GM12878 (cell line): ENCODE results near the gene NCF4. TPM values are rescaled to one million over a fixed set of nuclear protein-coding genes. Genes with fewer than 3 reads are reported as not detected.

ENCODE experiments used
- ATAC-seq: fragments of 200-7000 bp; cut with Tn5 transposase; 3 replicates; pipeline ENCODE4 v1.9.1; 2020; ENCODE audit warnings: mild to moderate bottlenecking, moderate library complexity
- BruUV-seq: library from RNA; stranded (reverse); fragments of 400-500 nt; replicated peaks from 2 replicates; lab custom pipeline; 2021; lab: Mats Ljungman, UMichigan
- CTCF ChIA-PET: fragments of 300-600 bp; sonication (Branson Sonifier 250); formaldehyde crosslinking; extraction: SDS; loops from one replicate; lab custom pipeline; 2021; ENCODE audit warnings: inconsistent platforms; lab: Yijun Ruan, JAX
- POLR2A ChIA-PET: fragments of 350-600 bp; formaldehyde crosslinking; extraction: SDS; loops from one replicate; lab custom pipeline; 2021; ENCODE audit warnings: inconsistent platforms; lab: Charles Lee
- RAD21 ChIA-PET: fragments of 300-600 bp; sonication (Branson Sonifier 250); formaldehyde crosslinking; loops from one replicate; lab custom pipeline; 2023; ENCODE audit warnings: antibody characterized with exemption; ENCODE audit not compliant: unreplicated experiment; lab: Charles Lee
- SMC1A ChIA-PET: fragments of 300-600 bp; sonication (Branson Sonifier 250); formaldehyde crosslinking; loops from one replicate; lab custom pipeline; 2023; ENCODE audit not compliant: unreplicated experiment, uncharacterized antibody; lab: Charles Lee
- DNase-seq: peaks from one replicate; pipeline ENCODE4 v3.0.0-alpha.2; 2011; ENCODE audit warnings: low read depth, low spot score
- FAIRE-seq: peaks from 3 replicates; lab custom pipeline; 2011; peaks lifted over from hg19 to GRCh38; lab: Jason Lieb, UNC
- H2AFZ ChIP-seq: 2 replicates; pipeline ENCODE4 v1.6.0; 2011; ENCODE audit warnings: low read depth, low read length, control low read depth; ENCODE audit not compliant: control insufficient read depth
- H3K27ac ChIP-seq: 2 replicates; pipeline ENCODE4 v1.5.1; 2011; ENCODE audit warnings: control low read depth; ENCODE audit not compliant: control insufficient read depth, insufficient read depth
- H3K27me3 ChIP-seq, 2 experiments: replicated peaks in 1 of 2; 2 replicates each; pipeline versions ENCODE4 v1.6.0 to v1.6.1; 2011; ENCODE audit warnings: low read length in 1 of 2; ENCODE audit not compliant: control insufficient read depth in 2 of 2, insufficient read depth in 2 of 2
- H3K36me3 ChIP-seq, 2 experiments: 2 replicates each; pipeline ENCODE4 v1.5.1; 2011; ENCODE audit warnings: low read length in 1 of 2; ENCODE audit not compliant: control insufficient read depth in 2 of 2, insufficient read depth in 2 of 2
- H3K4me1 ChIP-seq: 2 replicates; pipeline ENCODE4 v1.6.1; 2011; ENCODE audit warnings: mild to moderate bottlenecking, low read length, moderate library complexity, mixed read lengths; ENCODE audit not compliant: control insufficient read depth, insufficient read depth
- H3K4me2 ChIP-seq: 2 replicates; pipeline ENCODE4 v1.6.0; 2011; ENCODE audit warnings: control low read depth; ENCODE audit not compliant: control insufficient read depth, insufficient read depth
- H3K4me3 ChIP-seq: fragments of 200-600 bp; sonication (generic); 2 replicates; pipeline ENCODE4 v1.5.1; 2016
- H3K79me2 ChIP-seq: 2 replicates; pipeline ENCODE4 v1.6.0; 2011; ENCODE audit warnings: low read length; ENCODE audit not compliant: control insufficient read depth, insufficient read depth
- H3K9ac ChIP-seq: 2 replicates; pipeline ENCODE4 v1.8.0; 2011; ENCODE audit warnings: low read length, control low read depth, mixed read lengths; ENCODE audit not compliant: control insufficient read depth, insufficient read depth
- H3K9me3 ChIP-seq: replicated peaks from 3 replicates; pipeline ENCODE4 v1.5.1; 2011; ENCODE audit warnings: mild to moderate bottlenecking, low read length; ENCODE audit not compliant: control insufficient read depth, insufficient read depth
- H4K20me1 ChIP-seq: 2 replicates; pipeline ENCODE4 v1.6.0; 2011; ENCODE audit not compliant: control insufficient read depth, insufficient read depth
- HDGF ChIP-seq: fragments of 450-650 bp; IDR thresholded peaks from 2 replicates; pipeline ENCODE4 v1.6.1; 2016; ENCODE audit warnings: antibody characterized with exemption
- MYC ChIP-seq: IDR thresholded peaks from 2 replicates; pipeline ENCODE4 v1.6.1; 2011; ENCODE audit warnings: mild to moderate bottlenecking, low read length, moderate library complexity, inconsistent platforms; ENCODE audit not compliant: insufficient read depth, insufficient replicate concordance, insufficient read length, severe bottlenecking
- WGBS: methylation state at CpG from one replicate; pipeline ENCODE4 v1.1.6; 2016; ENCODE audit warnings: low lambda C conversion rate; ENCODE audit not compliant: insufficient replicate concordance, insufficient coverage; ENCODE audit errors: missing lambda C conversion rate; 5-methylcytosine and 5-hydroxymethylcytosine counted together
- in situ Hi-C: fragments of 300-500 bp; cut with MboI; formaldehyde crosslinking; loops from 9 replicates; pipeline ENCODE4 v1.14.3; 2018; ENCODE audit warnings: mixed read lengths
- intact Hi-C: fragments of 100-400 bp; cut with micrococcal nuclease; formaldehyde crosslinking; loops from one replicate; pipeline ENCODE4 v1.14.2; 2022; ENCODE audit not compliant: unreplicated experiment
- polyA plus RNA-seq, 11 experiments: library from polyadenylated mRNA; depleted of rRNA in 4 of 11; unstranded in 6 of 11; stranded (reverse) in 5 of 11; fragments of >200 nt; fragmentation: Nextera tagmentation in 4 of 11; fragmentation: Illumina TruSeq in 1 of 11; extraction: Ambion mirVana in 4 of 11; extraction: Trizol in 1 of 11; gene quantifications; 1 replicate in 1 of 11; 2 replicates in 10 of 11; pipeline versions ENCODE4 v1.2.1 to v1.2.3, GENCODE V29; 2011 to 2016; ENCODE audit warnings: inconsistent platforms in 2 of 11, missing spikeins in 2 of 11, low read depth in 1 of 11
- total RNA-seq, 4 experiments: library from RNA; depleted of rRNA in 3 of 4; stranded (reverse); fragments of >200 nt in 3 of 4; fragmentation: Illumina TruSeq in 1 of 4; extraction: Trizol in 1 of 4; gene quantifications; 2 replicates each; pipeline versions ENCODE4 v1.2.1 to v1.2.3, GENCODE V29; 2013 to 2021
- TF ChIP-seq, protein P1 (sequence below): fragments of 450-650 bp; IDR thresholded peaks from 2 replicates; pipeline ENCODE4 v1.6.1; 2017; ENCODE audit warnings: borderline replicate concordance

Gene NCF4
- total and polyA plus RNA-seq, 10 of the 15 experiments (the other 5 are each of a cell fraction or from before 2014, with no cell fraction given), result 22.9 to 136 (median 72.5) TPM

DNA sequence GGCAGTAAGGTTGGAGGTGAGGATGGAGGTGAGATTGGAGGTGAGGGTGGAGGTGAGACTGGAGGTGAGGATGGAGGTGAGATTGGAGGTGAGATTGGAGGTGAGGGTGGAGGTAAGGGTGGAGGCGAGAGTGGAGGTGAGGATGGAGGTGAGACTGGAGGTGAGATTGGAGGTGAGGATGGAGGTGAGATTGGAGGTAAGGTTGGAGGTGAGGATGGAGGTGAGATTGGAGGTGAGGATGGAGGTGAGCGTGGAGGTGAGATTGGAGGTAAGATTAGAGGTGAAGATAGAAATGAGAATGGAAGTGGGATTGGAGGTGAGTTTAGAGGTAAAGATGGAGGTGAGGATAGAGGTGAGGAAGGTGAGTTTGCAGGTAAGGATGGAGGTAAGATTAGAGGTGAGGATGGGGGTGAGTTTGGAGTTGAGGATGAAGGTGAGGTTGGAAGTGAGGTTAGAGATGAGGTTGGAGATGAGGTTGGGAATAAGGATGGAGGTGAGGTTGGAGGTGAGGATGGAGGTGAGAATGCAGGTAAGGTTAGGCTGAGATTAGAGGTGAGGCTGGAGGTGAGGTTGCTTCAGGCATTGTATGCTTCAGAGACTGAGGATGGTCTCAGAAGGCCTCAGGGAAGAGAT, 12.2 kb downstream of the NCF4 start:
- Histone ChIP-seq H3K36me3 (peaks cover 9 to 25% of the 10 kb centered on the region in 2 experiments), H3K27me3 (no peaks in the 10 kb centered on the region), H3K4me1 (peaks cover 16% of the 10 kb centered on the region), H3K4me3 (no peak overlapping the region), H3K27ac (peak overlapping the region; percentile 59), H3K4me2 (peak overlapping the region; percentile 57; the same call in 1 of the 2 replicates), H3K9me3 (no peaks in the 10 kb centered on the region), H2AFZ (no peak overlapping the region), H3K79me2 (no peaks in the 10 kb centered on the region), H3K9ac (no peak overlapping the region), H4K20me1 (no peaks in the 10 kb centered on the region)
- ChIA-PET RAD21 (interaction anchor here (1.0 to 1.8 kb wide), 9 partner anchors 12 to 105 kb away, joined by 3 to 20 read pairs (median 4); partner anchors contain the start of gene NCF4), CTCF (interaction anchor here (0.6 to 1.8 kb wide), 18 partner anchors 9 to 170 kb away, joined by 3 to 21 read pairs (median 4); partner anchors contain the start of genes CSF2RB and IFT27), POLR2A (interaction anchor here (0.8 to 1.5 kb wide), 3 partner anchors 14 to 41 kb away, joined by 3 to 4 read pairs (median 4); partner anchors contain the start of gene CSF2RB), SMC1A (interaction anchor here (0.6 to 1.8 kb wide), 14 partner anchors 7 to 104 kb away, joined by 3 to 10 read pairs (median 4); partner anchors contain the start of gene CSF2RB)
- DNase-seq (no peak), ATAC-seq (no peak), FAIRE-seq (peak; percentile 56)
- TF ChIP-seq, protein P1, sequence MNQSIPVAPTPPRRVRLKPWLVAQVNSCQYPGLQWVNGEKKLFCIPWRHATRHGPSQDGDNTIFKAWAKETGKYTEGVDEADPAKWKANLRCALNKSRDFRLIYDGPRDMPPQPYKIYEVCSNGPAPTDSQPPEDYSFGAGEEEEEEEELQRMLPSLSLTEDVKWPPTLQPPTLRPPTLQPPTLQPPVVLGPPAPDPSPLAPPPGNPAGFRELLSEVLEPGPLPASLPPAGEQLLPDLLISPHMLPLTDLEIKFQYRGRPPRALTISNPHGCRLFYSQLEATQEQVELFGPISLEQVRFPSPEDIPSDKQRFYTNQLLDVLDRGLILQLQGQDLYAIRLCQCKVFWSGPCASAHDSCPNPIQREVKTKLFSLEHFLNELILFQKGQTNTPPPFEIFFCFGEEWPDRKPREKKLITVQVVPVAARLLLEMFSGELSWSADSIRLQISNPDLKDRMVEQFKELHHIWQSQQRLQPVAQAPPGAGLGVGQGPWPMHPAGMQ, result no peak
- peak; percentile 91 for TF ChIP-seq HDGF
- no peak for TF ChIP-seq MYC
- intact Hi-C loops, result no loop called here
- BruUV-seq, result no TSS peak
- in situ Hi-C loops, result no loop called here
- 81% methylated on average over 2 of the region's 2 CpGs for WGBS
